Peyer's patch (tissue), 4 donors: Measurements from ENCODE around the gene GPSM1.

ENCODE experiments used
- POLR2A ChIP-seq, 2 donors: fragments of 450-650 bp; IDR thresholded peaks; one replicate each; pipeline ENCODE4 v1.5.1; 2017; ENCODE audit warnings: antibody characterized with exemption in 2 of 2, mild to moderate bottlenecking in 2 of 2, moderate library complexity in 2 of 2
- TF ChIP-seq, protein P1 (sequence below), 6 experiments: fragments of 450-650 bp in 4 of 6; fragments of 200-600 bp in 2 of 6; sonication (generic) in 1 of 6; IDR thresholded peaks; one replicate each; pipeline ENCODE4 v1.5.1; 2017 to 2019; ENCODE audit warnings: antibody characterized with exemption in 6 of 6, mild to moderate bottlenecking in 3 of 6, moderate library complexity in 1 of 6

DNA sequence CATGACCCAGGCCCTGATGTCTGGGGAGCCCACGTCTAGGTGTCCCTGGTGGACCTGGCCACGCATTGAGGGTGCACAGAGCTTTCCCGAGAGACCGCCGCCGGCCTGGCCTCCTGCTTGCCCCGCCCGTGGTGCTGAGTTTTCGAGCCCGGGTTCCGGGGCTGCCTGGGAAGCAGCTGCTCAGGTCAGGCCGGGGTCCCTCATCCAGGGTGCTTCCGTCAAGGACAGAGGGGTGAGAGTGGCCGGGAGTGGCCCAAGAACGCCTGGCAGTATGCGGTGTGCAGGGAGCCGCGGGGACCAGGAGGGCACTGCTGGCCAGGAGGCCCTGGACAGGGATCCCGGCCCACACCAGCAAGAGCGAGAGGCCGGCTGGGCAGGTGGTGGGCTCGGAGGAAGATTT, 43.0 kb upstream of the GPSM1 start:
- TF ChIP-seq POLR2A (IDR thresholded peaks at IDR 0.05) = no peak
- TF ChIP-seq, protein P1, sequence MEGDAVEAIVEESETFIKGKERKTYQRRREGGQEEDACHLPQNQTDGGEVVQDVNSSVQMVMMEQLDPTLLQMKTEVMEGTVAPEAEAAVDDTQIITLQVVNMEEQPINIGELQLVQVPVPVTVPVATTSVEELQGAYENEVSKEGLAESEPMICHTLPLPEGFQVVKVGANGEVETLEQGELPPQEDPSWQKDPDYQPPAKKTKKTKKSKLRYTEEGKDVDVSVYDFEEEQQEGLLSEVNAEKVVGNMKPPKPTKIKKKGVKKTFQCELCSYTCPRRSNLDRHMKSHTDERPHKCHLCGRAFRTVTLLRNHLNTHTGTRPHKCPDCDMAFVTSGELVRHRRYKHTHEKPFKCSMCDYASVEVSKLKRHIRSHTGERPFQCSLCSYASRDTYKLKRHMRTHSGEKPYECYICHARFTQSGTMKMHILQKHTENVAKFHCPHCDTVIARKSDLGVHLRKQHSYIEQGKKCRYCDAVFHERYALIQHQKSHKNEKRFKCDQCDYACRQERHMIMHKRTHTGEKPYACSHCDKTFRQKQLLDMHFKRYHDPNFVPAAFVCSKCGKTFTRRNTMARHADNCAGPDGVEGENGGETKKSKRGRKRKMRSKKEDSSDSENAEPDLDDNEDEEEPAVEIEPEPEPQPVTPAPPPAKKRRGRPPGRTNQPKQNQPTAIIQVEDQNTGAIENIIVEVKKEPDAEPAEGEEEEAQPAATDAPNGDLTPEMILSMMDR (IDR thresholded peaks at IDR 0.05) = no peak
